Measurements from ENCODE around the gene WASF2. TPM values are rescaled to one million over a fixed set of nuclear protein-coding genes. Genes with fewer than 3 reads are reported as not detected.

The WASF2 gene
- total RNA-seq, 4 donors from 2014 or later = 43.4 to 87.8 (median 60.5) TPM

DNA sequence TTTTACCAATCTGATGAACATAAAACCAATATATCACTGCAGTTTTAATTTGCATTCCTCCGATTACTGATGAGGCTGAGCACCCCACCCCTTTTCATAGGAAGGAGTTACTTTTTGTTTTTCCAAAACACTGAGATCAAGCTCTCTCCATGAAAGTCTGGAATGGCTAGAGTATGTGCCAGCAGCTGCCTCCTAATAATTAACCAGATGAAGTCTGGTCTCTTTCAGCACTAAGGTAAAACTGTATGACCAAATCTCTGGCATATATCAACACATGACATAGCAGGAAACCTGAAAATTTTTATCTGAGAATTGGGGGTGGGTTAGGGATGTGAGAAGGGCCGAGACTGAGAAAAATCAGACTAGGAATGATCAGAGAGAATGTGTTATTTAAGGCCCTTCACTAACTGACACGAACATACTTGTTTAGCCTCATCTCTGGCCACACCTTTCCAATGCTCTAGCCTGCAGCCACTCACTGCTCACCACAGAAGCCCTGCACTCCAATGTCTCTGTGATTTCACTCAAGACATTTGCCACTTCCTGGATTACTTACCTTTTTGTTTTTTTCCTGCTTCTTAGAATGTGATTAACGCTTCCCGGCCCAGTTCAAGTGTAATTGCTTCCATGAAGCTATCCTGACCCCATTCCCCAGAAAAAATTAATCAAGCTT lies 34.7 kb downstream of the WASF2 start:
- ATAC-seq (ENCODE audit: low FRiP score) = no peak
- DNase-seq (ENCODE audit: low spot score) = no peak
- TF ChIP-seq, protein P1, sequence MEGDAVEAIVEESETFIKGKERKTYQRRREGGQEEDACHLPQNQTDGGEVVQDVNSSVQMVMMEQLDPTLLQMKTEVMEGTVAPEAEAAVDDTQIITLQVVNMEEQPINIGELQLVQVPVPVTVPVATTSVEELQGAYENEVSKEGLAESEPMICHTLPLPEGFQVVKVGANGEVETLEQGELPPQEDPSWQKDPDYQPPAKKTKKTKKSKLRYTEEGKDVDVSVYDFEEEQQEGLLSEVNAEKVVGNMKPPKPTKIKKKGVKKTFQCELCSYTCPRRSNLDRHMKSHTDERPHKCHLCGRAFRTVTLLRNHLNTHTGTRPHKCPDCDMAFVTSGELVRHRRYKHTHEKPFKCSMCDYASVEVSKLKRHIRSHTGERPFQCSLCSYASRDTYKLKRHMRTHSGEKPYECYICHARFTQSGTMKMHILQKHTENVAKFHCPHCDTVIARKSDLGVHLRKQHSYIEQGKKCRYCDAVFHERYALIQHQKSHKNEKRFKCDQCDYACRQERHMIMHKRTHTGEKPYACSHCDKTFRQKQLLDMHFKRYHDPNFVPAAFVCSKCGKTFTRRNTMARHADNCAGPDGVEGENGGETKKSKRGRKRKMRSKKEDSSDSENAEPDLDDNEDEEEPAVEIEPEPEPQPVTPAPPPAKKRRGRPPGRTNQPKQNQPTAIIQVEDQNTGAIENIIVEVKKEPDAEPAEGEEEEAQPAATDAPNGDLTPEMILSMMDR (IDR thresholded peaks at IDR 0.05) = no peak

DNA sequence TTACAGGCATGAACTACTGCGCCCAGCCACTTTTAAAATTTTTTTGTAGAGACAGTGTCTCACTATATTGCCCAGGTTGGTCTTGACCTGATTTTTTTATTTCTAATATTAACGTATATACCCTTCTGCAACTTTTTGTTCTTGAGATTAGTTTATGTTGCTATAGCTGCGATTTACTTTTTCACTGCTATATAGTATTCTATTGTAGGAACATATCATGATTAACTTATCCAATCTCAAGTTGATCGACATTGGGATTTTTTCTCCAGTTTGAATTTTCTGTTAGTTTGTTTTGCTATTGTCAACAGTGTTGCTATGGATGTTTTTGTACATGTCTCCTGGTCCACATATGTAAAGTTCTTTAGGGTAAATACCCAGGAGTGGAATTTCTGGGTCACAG lies 35.4 kb downstream of the WASF2 start:
- DNase-seq (ENCODE audit: low spot score) (no peak), ATAC-seq (ENCODE audit: low FRiP score) (no peak)
- TF ChIP-seq, protein P1 (IDR thresholded peaks at IDR 0.05) = no peak

DNA sequence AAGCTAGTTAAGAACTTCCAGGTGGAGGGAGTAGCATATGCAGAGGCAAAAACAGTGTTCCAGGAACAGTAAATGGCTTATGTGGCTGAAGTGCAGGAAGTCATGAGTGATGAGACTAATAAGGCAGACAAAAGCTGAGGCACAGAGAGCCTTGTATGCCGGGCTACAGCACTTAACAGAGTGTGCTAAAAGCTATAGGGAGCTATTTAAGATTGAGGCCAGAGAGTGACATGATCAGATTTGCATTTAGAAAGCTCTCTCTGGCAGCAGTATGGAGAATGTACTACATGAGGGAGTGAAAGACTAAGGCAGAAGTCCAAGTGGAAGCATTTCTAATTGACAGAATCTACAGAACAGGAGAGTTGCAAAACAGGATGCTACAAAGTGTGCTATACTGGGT lies 38.6 kb downstream of the WASF2 start:
- DNase-seq (ENCODE audit: low spot score) (no peak), ATAC-seq (ENCODE audit: low FRiP score) (no peak)
- TF ChIP-seq, protein P1 (IDR thresholded peaks at IDR 0.05) = no peak

DNA sequence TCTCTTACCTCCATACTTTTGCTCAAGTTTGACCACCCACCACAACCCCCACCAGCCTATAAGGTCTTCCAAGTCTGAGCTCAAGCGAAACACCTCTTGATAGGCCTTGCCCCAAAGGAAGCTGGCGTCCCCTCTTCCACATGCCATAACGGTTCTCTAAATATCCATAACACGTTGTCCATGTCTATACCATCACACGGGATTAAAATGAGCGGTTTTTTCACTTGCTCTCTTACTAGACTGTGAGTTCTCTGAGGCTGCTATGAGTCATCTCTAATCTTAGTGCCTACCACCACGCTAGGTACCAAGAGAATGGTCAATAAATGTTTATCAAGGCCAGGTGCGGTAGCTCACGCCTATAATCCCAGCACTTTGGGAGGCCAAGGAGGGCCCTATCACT lies 41.0 kb downstream of the WASF2 start:
- ATAC-seq (ENCODE audit: low FRiP score) = no peak
- DNase-seq (ENCODE audit: low spot score) = no peak
- TF ChIP-seq, protein P1 (IDR thresholded peaks at IDR 0.05) = no peak

DNA sequence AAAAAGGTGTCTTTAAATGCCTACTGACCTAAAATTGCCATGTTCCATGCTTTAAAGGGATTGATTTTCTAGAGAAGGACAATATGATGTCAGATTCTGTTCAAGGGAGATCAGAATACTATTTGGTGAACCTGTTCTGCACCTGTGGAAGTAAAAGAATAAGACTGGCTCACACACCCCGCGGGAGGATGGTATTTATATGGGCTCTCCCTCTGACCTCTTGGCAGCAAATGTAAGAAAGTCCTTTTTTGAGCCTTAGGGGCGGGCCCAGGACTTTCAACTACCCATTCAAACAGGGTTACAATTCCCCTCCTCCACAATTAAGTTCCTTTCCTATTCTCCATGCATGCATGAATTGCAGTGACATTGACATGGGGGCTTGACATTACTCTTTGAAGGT lies 42.1 kb downstream of the WASF2 start:
- no peak for DNase-seq (ENCODE audit: low spot score)
- no peak for ATAC-seq (ENCODE audit: low FRiP score)
- TF ChIP-seq, protein P1 (IDR thresholded peaks at IDR 0.05) = no peak

DNA sequence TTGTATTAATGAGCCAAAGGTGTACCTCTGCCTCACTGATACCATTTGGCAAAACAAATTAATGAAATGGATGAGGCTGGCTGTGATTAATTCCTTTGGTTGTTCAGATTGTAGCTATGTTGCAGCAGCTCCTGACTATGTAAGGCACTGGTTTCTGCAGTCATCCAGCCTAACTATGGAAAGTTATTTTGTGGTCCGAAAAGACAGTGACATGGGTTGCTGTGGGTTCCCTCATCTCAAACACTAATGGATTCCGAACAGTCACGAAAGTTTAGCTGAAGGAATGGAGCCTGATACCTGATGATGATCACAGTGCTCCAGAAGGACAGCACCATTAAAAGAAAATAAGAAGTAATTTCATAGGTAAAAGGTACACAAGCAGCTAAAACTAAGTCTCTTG lies 42.6 kb downstream of the WASF2 start:
- no peak for ATAC-seq (ENCODE audit: low FRiP score)
- no peak for DNase-seq (ENCODE audit: low spot score)
- TF ChIP-seq, protein P1 (IDR thresholded peaks at IDR 0.05) = no peak

DNA sequence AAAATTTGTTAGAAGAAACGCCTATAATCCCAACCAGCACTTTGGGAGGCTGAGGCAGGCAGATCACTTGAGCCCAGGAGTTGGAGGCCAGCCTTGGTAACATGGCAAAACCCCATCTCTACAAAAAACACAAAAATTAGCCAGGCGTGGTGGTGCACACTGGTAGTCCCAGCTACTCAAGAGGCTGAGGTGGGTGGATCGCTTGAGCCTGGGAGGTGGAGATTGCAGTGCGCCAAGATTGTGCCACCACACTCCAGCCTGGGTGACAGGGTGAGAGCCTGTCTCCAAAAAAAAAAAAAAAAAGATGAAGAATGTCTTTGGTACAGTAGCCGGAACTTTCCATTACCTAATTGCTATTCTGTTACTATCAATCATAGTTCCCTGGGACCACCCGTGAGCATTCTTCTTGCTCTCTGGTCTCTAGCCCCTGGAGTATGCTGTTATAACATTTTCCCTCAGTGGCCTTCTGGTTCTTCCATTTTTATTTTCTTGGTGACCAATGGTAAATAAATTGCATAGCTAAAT lies 43.4 kb downstream of the WASF2 start:
- TF ChIP-seq, protein P1 (IDR thresholded peaks at IDR 0.05) = no peak
- ATAC-seq (ENCODE audit: low FRiP score) (no peak), DNase-seq (ENCODE audit: low spot score) (no peak)
